A673 (cell line): ENCODE measurements around the gene GPD2. TPM values are rescaled to one million over a fixed set of nuclear protein-coding genes. Genes with fewer than 3 reads are reported as not detected.
"Not testable (repeated sequence)": the region's sequence is repeated elsewhere in the genome, so short reads cannot be mapped to it uniquely, and the experiment has no call there.

ENCODE experiments used
- BruUV-seq: library from RNA; stranded (reverse); fragments of 400-500 nt; replicated peaks from 2 replicates; lab custom pipeline; 2021; lab: Mats Ljungman, UMichigan
- CTCF ChIA-PET: fragments of 300-600 bp; sonication (Branson Sonifier 250); formaldehyde crosslinking; loops from one replicate; lab custom pipeline; 2022; ENCODE audit warnings: antibody characterized with exemption; lab: Charles Lee
- POLR2A ChIA-PET: fragments of 300-600 bp; sonication (Branson Sonifier 250); formaldehyde crosslinking; loops from one replicate; lab custom pipeline; 2022; ENCODE audit warnings: antibody characterized with exemption; ENCODE audit not compliant: low non-redundant PET; lab: Charles Lee
- DNase-seq: peaks from one replicate; pipeline ENCODE4 v3.0.0-alpha.2; 2015; ENCODE audit warnings: low spot score
- H3K27ac ChIP-seq: fragments of 200-600 bp; sonication (generic); 2 replicates; pipeline ENCODE4 v1.5.1; 2016; ENCODE audit warnings: mixed run types, low read depth, mild to moderate bottlenecking, mixed read lengths, antibody characterized with exemption, low read length; ENCODE audit not compliant: poor library complexity, severe bottlenecking
- H3K27me3 ChIP-seq: fragments of 200-600 bp; sonication (generic); replicated peaks from 2 replicates; pipeline ENCODE4 v1.6.1; 2017; ENCODE audit warnings: mixed run types, low read depth, mild to moderate bottlenecking, mixed read lengths, antibody characterized with exemption, low read length; ENCODE audit not compliant: insufficient read depth, poor library complexity
- H3K36me3 ChIP-seq: fragments of 200-600 bp; sonication (generic); 2 replicates; pipeline ENCODE4 v1.6.1; 2016; ENCODE audit warnings: mixed run types, mild to moderate bottlenecking, mixed read lengths, antibody characterized with exemption, low read length; ENCODE audit not compliant: insufficient read depth, poor library complexity, severe bottlenecking
- H3K4me1 ChIP-seq: fragments of 200-600 bp; sonication (generic); 2 replicates; pipeline ENCODE4 v1.6.1; 2017; ENCODE audit warnings: mixed run types, mild to moderate bottlenecking, mixed read lengths, antibody characterized with exemption, low read length; ENCODE audit not compliant: insufficient read depth, poor library complexity, severe bottlenecking
- H3K4me3 ChIP-seq: fragments of 200-600 bp; sonication (generic); 2 replicates; pipeline ENCODE4 v1.5.1; 2016; ENCODE audit warnings: low read depth, mixed run types, mild to moderate bottlenecking, mixed read lengths, low read length; ENCODE audit not compliant: poor library complexity, severe bottlenecking
- H3K9me3 ChIP-seq: fragments of 200-600 bp; sonication (generic); 2 replicates; pipeline ENCODE4 v1.6.1; 2016; ENCODE audit warnings: mixed run types, low read depth, mild to moderate bottlenecking, mixed read lengths, antibody characterized with exemption, low read length; ENCODE audit not compliant: poor library complexity, severe bottlenecking
- CTCF ChIP-seq: fragments of 300-800, 200-600 bp; sonication (generic); conservative IDR thresholded peaks from 2 replicates; pipeline ENCODE4 v1.5.1; 2017; ENCODE audit warnings: low read depth, mild to moderate bottlenecking, antibody characterized with exemption, low read length, moderate library complexity, mixed read lengths
- EZH2 ChIP-seq: fragments of 200-600 bp; sonication (generic); IDR thresholded peaks from 2 replicates; pipeline ENCODE4 v1.6.1; 2017; ENCODE audit warnings: borderline replicate concordance, low read depth, mild to moderate bottlenecking, mixed read lengths, antibody characterized with exemption, low read length; ENCODE audit not compliant: poor library complexity, severe bottlenecking
- intact Hi-C: fragments of 100-400 bp; cut with micrococcal nuclease; formaldehyde crosslinking; loops from one replicate; pipeline ENCODE4 v1.10.0; 2022; ENCODE audit not compliant: unreplicated experiment
- total RNA-seq: library from RNA; stranded (reverse); gene quantifications from 2 replicates; pipeline ENCODE4 v1.2.3, GENCODE V29; 2021

GPD2 gene
- total RNA-seq, 1 experiment from 2014 or later: 39.4 TPM

- ChIA-PET CTCF (no interaction called here), POLR2A (no interaction called here)
- Histone ChIP-seq H3K9me3 (no peaks in the 10 kb centered on the region), H3K27me3 (no peaks in the 10 kb centered on the region), H3K4me1 (no peaks in the 10 kb centered on the region), H3K36me3 (no peaks in the 10 kb centered on the region), H3K4me3 (no peak overlapping the region), H3K27ac (no peak overlapping the region)
- no peak for TF ChIP-seq CTCF
- no peak for TF ChIP-seq EZH2
- intact Hi-C loops: no loop called here
- no peak for DNase-seq
- no TSS peak for BruUV-seq
Observed at GRCh38 chr2:156601855-156602551, 165.8 kb downstream of the GPD2 start.

- H3K4me3 ChIP-seq: no peak overlapping the region
- H3K27ac ChIP-seq: no peak overlapping the region
- POLR2A ChIA-PET: no interaction called here
- no peaks in the 10 kb centered on the region for H3K9me3 ChIP-seq
- TF ChIP-seq EZH2 (no peak), CTCF (no peak)
- no TSS peak for BruUV-seq
- no peaks in the 10 kb centered on the region for H3K36me3 ChIP-seq
- H3K27me3 ChIP-seq: no peaks in the 10 kb centered on the region
- CTCF ChIA-PET: no interaction called here
- DNase-seq: no peak
- intact Hi-C loops: no loop called here
- H3K4me1 ChIP-seq: no peaks in the 10 kb centered on the region
Observed at GRCh38 chr2:156602552-156602933, 166.4 kb downstream of the GPD2 start.

- H3K27ac ChIP-seq: no peak overlapping the region
- BruUV-seq: no TSS peak
- TF ChIP-seq EZH2: no peak
- no peak for TF ChIP-seq CTCF
Observed at GRCh38 chr2:156615836-156616322, 179.7 kb downstream of the GPD2 start.

GRCh38 chr2:156618071-156618470 lies 181.9 kb downstream of the GPD2 start:
- CTCF ChIA-PET, H3K9me3 ChIP-seq, H3K4me1 ChIP-seq, H3K27me3 ChIP-seq, POLR2A ChIA-PET, H3K4me3 ChIP-seq, intact Hi-C loops, H3K27ac ChIP-seq, BruUV-seq, DNase-seq, H3K36me3 ChIP-seq: not testable (repeated sequence)

More at GRCh38 chr2:156615836-156616322, 179.7 kb downstream of the GPD2 start:
- ChIA-PET POLR2A (interaction anchor here (0.7 kb wide), 1 partner anchor 13 kb away, joined by 3 read pairs; no protein-coding TSS in a partner anchor), CTCF (no interaction called here)
- H3K4me1 ChIP-seq: no peaks in the 10 kb centered on the region
- intact Hi-C loops: no loop called here
- DNase-seq: no peak
- H3K9me3 ChIP-seq: no peaks in the 10 kb centered on the region
- no peak overlapping the region for H3K4me3 ChIP-seq
- no peaks in the 10 kb centered on the region for H3K27me3 ChIP-seq
- H3K36me3 ChIP-seq: no peaks in the 10 kb centered on the region
